GM23338 (cell line): ENCODE measurements around the gene ARHGEF3. TPM values are rescaled to one million over a fixed set of nuclear protein-coding genes. Genes with fewer than 3 reads are reported as not detected.

ENCODE experiments used
- ATAC-seq: fragments of 200-7000 bp; cut with Tn5 transposase; 3 replicates; pipeline ENCODE4 v1.9.1; 2020
- DNase-seq: peaks from one replicate; pipeline ENCODE4 v3.0.0-alpha.2; 2015; ENCODE audit warnings: low spot score
- H2AFZ ChIP-seq: fragments of 200-600 bp; sonication (generic); 2 replicates; pipeline ENCODE4 v1.8.0; 2016; ENCODE audit warnings: antibody characterized with exemption, mild to moderate bottlenecking, moderate library complexity
- H3F3A ChIP-seq: fragments of 200-600 bp; sonication (generic); replicated peaks from 2 replicates; pipeline ENCODE4 v1.8.0; 2017; ENCODE audit warnings: antibody characterized with exemption, mixed run types, low read depth
- H3K27ac ChIP-seq: fragments of 200-600 bp; sonication (generic); 2 replicates; pipeline ENCODE4 v1.6.1; 2016; ENCODE audit warnings: low read depth
- H3K27me3 ChIP-seq: fragments of 200-600 bp; sonication (generic); 2 replicates; pipeline ENCODE4 v1.8.0; 2016; ENCODE audit warnings: mild to moderate bottlenecking, mixed run types, moderate library complexity; ENCODE audit not compliant: insufficient read depth
- H3K36me3 ChIP-seq: fragments of 200-600 bp; sonication (generic); 2 replicates; pipeline ENCODE4 v1.8.0; 2016; ENCODE audit warnings: mild to moderate bottlenecking; ENCODE audit not compliant: insufficient read depth
- H3K4me1 ChIP-seq: fragments of 200-600 bp; sonication (generic); 2 replicates; pipeline ENCODE4 v1.8.0; 2016; ENCODE audit warnings: mild to moderate bottlenecking, moderate library complexity; ENCODE audit not compliant: insufficient read depth
- H3K4me2 ChIP-seq: fragments of 200-600 bp; sonication (generic); 2 replicates; pipeline ENCODE4 v1.7.1; 2017; ENCODE audit warnings: mixed run types
- H3K4me3 ChIP-seq: fragments of 200-600 bp; sonication (generic); 2 replicates; pipeline ENCODE4 v1.6.1; 2016; ENCODE audit warnings: mixed run types
- H3K79me2 ChIP-seq: fragments of 200-600 bp; sonication (generic); replicated peaks from 2 replicates; pipeline ENCODE4 v1.8.0; 2017; ENCODE audit warnings: mild to moderate bottlenecking; ENCODE audit not compliant: insufficient read depth
- H3K9me2 ChIP-seq: fragments of 200-600 bp; sonication (generic); 2 replicates; pipeline ENCODE4 v1.8.0; 2017; ENCODE audit not compliant: insufficient read depth
- H4K20me1 ChIP-seq: fragments of 200-600 bp; sonication (generic); replicated peaks from 2 replicates; pipeline ENCODE4 v1.8.0; 2017; ENCODE audit warnings: mild to moderate bottlenecking; ENCODE audit not compliant: insufficient read depth
- H3K27ac Mint-ChIP-seq: 2 replicates; pipeline ENCODE4 v1.8.0; 2020; ENCODE audit warnings: inconsistent platforms, mild to moderate bottlenecking, moderate library complexity, mixed read lengths
- H3K27me3 Mint-ChIP-seq: 3 replicates; pipeline ENCODE4 v1.8.0; 2022; ENCODE audit warnings: low read depth, mild to moderate bottlenecking, moderate library complexity, mixed read lengths, inconsistent platforms; ENCODE audit not compliant: insufficient read depth, poor library complexity
- H3K36me3 Mint-ChIP-seq: 3 replicates; pipeline ENCODE4 v1.8.0; 2021; ENCODE audit warnings: low read depth, mild to moderate bottlenecking, inconsistent platforms, moderate library complexity, mixed read lengths
- H3K4me1 Mint-ChIP-seq: 3 replicates; pipeline ENCODE4 v1.8.0; 2020; ENCODE audit warnings: mild to moderate bottlenecking, inconsistent platforms, mixed read lengths
- H3K4me3 Mint-ChIP-seq: 3 replicates; pipeline ENCODE4 v1.8.0; 2021; ENCODE audit warnings: moderate library complexity, mild to moderate bottlenecking, inconsistent platforms, mixed read lengths
- H3K9me3 Mint-ChIP-seq: 3 replicates; pipeline ENCODE4 v1.8.0; 2020; ENCODE audit warnings: moderate library complexity, mild to moderate bottlenecking, inconsistent platforms, mixed read lengths
- CREB1 ChIP-seq: fragments of 250-450 bp; sonication (Bioruptor Pico); IDR thresholded peaks from 2 replicates; pipeline ENCODE4 v1.5.0; 2020; ENCODE audit warnings: low read depth, mild to moderate bottlenecking, moderate library complexity
- CTCF ChIP-seq, 2 experiments: fragments of 200-600 bp in 1 of 2; sonication (generic) in 1 of 2; conservative IDR thresholded peaks; 2 replicates each; pipeline versions ENCODE4 v1.5.1 to v1.6.1; 2016 to 2017; ENCODE audit warnings: antibody characterized with exemption in 2 of 2, low read depth in 2 of 2, mild to moderate bottlenecking in 2 of 2, moderate library complexity in 1 of 2
- EZH2 ChIP-seq: fragments of 200-600 bp; sonication (generic); IDR thresholded peaks from one replicate; pipeline ENCODE4 v1.8.0; 2017; ENCODE audit warnings: antibody characterized with exemption, mild to moderate bottlenecking, low read depth; ENCODE audit not compliant: unreplicated experiment
- EZH2phosphoT487 ChIP-seq: fragments of 200-600 bp; sonication (generic); IDR thresholded peaks from one replicate; pipeline ENCODE4 v1.8.1; 2018; ENCODE audit warnings: antibody characterized with exemption; ENCODE audit not compliant: unreplicated experiment
- NANOG ChIP-seq: IDR thresholded peaks from 2 replicates; pipeline ENCODE4 v1.6.1; 2016; ENCODE audit warnings: antibody characterized with exemption, borderline replicate concordance
- POLR2AphosphoS5 ChIP-seq: IDR thresholded peaks from 2 replicates; pipeline ENCODE4 v1.6.1; 2016; ENCODE audit warnings: antibody characterized with exemption, low read depth
- STAT1 ChIP-seq: IDR thresholded peaks from one replicate; pipeline ENCODE4 v1.6.1; 2016; ENCODE audit warnings: antibody characterized with exemption; ENCODE audit not compliant: unreplicated experiment
- ZNF331 ChIP-seq: fragments of 250-450 bp; sonication (Bioruptor Pico); IDR thresholded peaks from 2 replicates; pipeline ENCODE4 v1.5.0; 2020; ENCODE audit warnings: low read depth, mild to moderate bottlenecking, moderate library complexity
- ZNF462 ChIP-seq: fragments of 250-450 bp; sonication (Bioruptor Pico); IDR thresholded peaks from 2 replicates; pipeline ENCODE4 v1.5.0; 2020; ENCODE audit warnings: mild to moderate bottlenecking, moderate library complexity
- polyA plus RNA-seq: library from polyadenylated mRNA; unstranded; fragments of >200 nt; fragmentation: Nextera tagmentation; extraction: Ambion mirVana; gene quantifications from 2 replicates; pipeline ENCODE4 v1.2.1, GENCODE V29; 2016
- total RNA-seq: library from RNA; depleted of rRNA; stranded (reverse); fragments of >200 nt; shearing (Covaris generic); gene quantifications from 2 replicates; pipeline ENCODE4 v1.2.3, GENCODE V29; 2014
- TF ChIP-seq, protein P1 (sequence below): IDR thresholded peaks from one replicate; pipeline ENCODE4 v1.6.1; 2018; ENCODE audit warnings: antibody characterized with exemption; ENCODE audit not compliant: unreplicated experiment

ARHGEF3 gene
- total and polyA plus RNA-seq, 2 experiments from 2014 or later = 5.0 to 5.1 TPM

DNA sequence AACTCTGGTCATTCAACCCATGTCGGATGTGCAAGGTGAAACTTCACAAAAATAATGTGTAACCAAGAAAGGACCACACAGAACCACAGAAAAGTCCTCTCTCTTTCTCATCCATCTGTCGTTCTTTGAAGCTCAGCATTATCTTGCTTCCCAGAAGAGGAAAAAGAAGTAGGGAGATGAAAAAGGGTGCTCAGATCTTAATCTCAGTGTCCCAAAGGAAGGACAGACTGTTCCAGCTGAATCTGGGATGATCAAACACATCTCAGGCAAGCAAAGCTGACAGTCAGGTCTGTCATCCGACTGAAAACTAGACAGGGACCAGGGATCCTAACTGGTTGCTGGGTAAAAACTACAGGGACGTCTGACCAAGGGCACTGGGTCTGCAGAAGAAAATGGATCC lies 16.2 kb downstream of the ARHGEF3 start:
- Histone ChIP-seq H3K27me3 (no peaks in the 10 kb centered on the region), H3K4me1 (peaks cover 3% of the 10 kb centered on the region; the same call in 1 of the 2 replicates), H3K79me2 (no peaks in the 10 kb centered on the region), H3K4me2 (no peak overlapping the region), H4K20me1 (peaks cover 2% of the 10 kb centered on the region; the same call in 1 of the 2 replicates), H3K36me3 (no peaks in the 10 kb centered on the region), H3K27ac (no peak overlapping the region), H3K9me2 (no peaks in the 10 kb centered on the region), H3F3A (no peaks in the 10 kb centered on the region), H3K4me3 (no peak overlapping the region), H2AFZ (no peak overlapping the region)
- H3K4me3 Mint-ChIP-seq = no peak overlapping the region
- no peaks in the 10 kb centered on the region for H3K9me3 Mint-ChIP-seq
- peaks cover 17% of the 10 kb centered on the region for H3K4me1 Mint-ChIP-seq
- DNase-seq (no peak), ATAC-seq (no peak)
- H3K27ac Mint-ChIP-seq = no peak overlapping the region
- TF ChIP-seq NANOG = no peak
- no peaks in the 10 kb centered on the region for H3K36me3 Mint-ChIP-seq
- H3K27me3 Mint-ChIP-seq = peaks cover 3% of the 10 kb centered on the region

GRCh38 chr3:56784448-56785001 lies 17.2 kb downstream of the ARHGEF3 start:
- Histone ChIP-seq H3K4me3 (no peak overlapping the region), H4K20me1 (peaks cover 2% of the 10 kb centered on the region; the same call in 1 of the 2 replicates), H3K9me2 (no peaks in the 10 kb centered on the region), H3K27me3 (no peaks in the 10 kb centered on the region), H3K27ac (no peak overlapping the region), H3K36me3 (no peaks in the 10 kb centered on the region), H3K4me2 (no peak overlapping the region), H3K79me2 (no peaks in the 10 kb centered on the region), H3K4me1 (peaks cover 3% of the 10 kb centered on the region; the same call in 1 of the 2 replicates), H3F3A (no peaks in the 10 kb centered on the region), H2AFZ (no peak overlapping the region)
- H3K9me3 Mint-ChIP-seq = no peaks in the 10 kb centered on the region
- H3K27ac Mint-ChIP-seq = no peak overlapping the region
- DNase-seq = no peak
- no peak for ATAC-seq
- H3K4me3 Mint-ChIP-seq = no peak overlapping the region
- H3K36me3 Mint-ChIP-seq = no peaks in the 10 kb centered on the region
- H3K27me3 Mint-ChIP-seq = peaks cover 3% of the 10 kb centered on the region
- peaks cover 17% of the 10 kb centered on the region for H3K4me1 Mint-ChIP-seq
- TF ChIP-seq POLR2AphosphoS5 (no peak), ZNF462 (CRISPR knock-in tag) (no peak), CTCF (conservative IDR thresholded peaks at IDR 0.05; ENCODE audit: low read depth in 2 of 2) (no peak), NANOG (no peak), EZH2phosphoT487 (no peak), STAT1 (no peak), CREB1 (CRISPR knock-in tag) (no peak), ZNF331 (CRISPR knock-in tag) (no peak), EZH2 (no peak)
- TF ChIP-seq, protein P1, sequence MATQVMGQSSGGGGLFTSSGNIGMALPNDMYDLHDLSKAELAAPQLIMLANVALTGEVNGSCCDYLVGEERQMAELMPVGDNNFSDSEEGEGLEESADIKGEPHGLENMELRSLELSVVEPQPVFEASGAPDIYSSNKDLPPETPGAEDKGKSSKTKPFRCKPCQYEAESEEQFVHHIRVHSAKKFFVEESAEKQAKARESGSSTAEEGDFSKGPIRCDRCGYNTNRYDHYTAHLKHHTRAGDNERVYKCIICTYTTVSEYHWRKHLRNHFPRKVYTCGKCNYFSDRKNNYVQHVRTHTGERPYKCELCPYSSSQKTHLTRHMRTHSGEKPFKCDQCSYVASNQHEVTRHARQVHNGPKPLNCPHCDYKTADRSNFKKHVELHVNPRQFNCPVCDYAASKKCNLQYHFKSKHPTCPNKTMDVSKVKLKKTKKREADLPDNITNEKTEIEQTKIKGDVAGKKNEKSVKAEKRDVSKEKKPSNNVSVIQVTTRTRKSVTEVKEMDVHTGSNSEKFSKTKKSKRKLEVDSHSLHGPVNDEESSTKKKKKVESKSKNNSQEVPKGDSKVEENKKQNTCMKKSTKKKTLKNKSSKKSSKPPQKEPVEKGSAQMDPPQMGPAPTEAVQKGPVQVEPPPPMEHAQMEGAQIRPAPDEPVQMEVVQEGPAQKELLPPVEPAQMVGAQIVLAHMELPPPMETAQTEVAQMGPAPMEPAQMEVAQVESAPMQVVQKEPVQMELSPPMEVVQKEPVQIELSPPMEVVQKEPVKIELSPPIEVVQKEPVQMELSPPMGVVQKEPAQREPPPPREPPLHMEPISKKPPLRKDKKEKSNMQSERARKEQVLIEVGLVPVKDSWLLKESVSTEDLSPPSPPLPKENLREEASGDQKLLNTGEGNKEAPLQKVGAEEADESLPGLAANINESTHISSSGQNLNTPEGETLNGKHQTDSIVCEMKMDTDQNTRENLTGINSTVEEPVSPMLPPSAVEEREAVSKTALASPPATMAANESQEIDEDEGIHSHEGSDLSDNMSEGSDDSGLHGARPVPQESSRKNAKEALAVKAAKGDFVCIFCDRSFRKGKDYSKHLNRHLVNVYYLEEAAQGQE = no peak
